Measurements from ENCODE around the gene NRN1.
"Not testable (repeated sequence)": the region's sequence is repeated elsewhere in the genome, so short reads cannot be mapped to it uniquely, and the experiment has no call there.

NRN1 gene

DNA sequence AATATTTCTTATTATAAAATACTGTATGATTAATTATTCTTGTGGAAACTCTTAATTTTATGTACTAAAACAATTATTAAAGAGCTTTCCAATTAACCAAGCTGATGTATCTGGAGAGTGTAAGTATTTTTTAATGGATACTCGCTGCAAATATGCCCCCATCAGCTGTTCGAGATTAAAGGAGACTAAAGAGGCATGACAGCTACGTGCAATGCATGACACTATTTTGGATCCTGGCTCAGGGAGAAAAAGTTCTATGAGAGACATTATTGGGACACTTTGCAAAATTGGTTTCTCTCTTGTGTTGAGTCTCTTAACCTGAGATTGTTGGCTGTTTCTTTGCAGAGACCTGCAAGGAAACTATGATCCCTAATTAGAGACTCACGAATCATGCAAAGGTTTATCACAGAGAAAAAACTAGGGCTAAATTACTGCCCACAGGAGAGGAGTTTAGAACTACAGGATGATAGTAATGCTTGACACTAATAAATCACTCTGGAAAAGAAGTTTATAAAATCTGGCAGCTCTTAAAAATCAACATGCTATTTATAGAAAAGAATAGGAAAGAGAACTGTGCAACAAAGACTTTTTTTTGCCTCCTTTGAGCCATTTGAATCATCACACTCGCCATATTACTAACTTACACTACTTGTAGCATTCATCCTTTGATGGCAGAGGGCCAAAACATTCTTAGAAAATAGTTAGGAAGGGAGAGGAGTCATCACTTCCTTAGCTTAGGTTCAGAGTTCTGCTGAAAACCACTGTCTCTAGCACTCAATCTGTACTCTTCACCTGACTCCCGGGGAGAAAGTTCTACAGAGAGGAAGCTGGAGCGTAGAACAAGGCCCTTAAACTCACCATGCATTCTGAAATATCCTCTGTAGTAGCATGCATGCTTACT lies 25.3 kb downstream of the NRN1 start:
- no peak for DNase-seq (ENCODE audit: low read depth, low spot score)

DNA sequence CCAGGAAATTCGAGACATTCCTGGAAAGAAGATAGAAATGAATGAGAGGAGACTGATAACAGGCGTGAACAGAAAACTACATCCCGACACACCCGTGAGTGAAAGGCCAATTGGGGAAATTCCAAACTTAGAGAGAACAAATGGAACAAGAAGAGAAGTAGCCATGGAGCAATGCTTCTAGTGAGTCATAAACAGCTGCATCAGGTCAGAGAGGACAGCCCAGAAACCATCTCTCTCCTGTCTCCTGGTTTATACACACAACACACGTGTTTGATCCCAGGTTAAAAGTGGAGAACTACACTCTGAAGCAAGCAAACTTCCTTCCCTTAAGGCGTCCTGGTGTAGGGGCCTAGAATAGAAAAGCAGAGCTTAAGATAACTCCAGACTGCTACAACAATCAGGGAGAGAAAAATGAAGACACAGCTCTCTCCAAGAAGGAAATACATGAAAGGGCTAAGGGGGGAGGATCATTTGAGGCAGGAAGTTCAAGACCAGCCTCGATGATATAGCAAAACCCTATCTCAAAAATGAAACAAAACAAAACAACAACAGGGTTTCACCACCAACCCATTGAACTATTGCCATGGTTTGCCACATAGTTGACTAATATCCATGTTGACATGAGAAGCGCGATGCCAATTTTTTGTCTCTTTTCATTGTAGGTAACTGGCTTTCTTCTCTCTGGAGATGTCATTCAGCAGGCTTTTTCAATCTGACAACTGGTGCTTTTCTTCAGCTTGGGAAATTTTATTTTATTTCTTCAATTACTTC lies 26.9 kb downstream of the NRN1 start:
- DNase-seq (ENCODE audit: low read depth, low spot score), result no peak

DNA sequence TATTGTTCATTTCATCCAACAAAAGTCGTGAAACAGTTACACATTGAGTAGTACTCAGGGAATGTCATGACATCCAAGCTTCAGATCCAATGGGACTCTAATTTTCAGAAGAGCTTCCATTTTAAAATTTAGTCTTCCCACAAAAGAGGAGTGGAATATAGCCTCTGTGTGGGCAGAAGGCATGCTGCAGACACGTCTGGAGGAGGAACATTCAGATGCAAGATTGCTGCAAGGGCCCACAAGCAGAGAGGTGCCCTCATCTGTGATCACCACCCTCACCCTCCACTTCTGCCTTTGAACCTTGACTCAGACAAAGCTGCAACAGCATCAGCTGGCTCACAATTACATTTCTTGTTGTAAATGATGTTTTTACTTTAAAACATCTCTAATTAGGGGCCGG lies 29.9 kb downstream of the NRN1 start:
- no peak for DNase-seq (ENCODE audit: low read depth, low spot score)

DNA sequence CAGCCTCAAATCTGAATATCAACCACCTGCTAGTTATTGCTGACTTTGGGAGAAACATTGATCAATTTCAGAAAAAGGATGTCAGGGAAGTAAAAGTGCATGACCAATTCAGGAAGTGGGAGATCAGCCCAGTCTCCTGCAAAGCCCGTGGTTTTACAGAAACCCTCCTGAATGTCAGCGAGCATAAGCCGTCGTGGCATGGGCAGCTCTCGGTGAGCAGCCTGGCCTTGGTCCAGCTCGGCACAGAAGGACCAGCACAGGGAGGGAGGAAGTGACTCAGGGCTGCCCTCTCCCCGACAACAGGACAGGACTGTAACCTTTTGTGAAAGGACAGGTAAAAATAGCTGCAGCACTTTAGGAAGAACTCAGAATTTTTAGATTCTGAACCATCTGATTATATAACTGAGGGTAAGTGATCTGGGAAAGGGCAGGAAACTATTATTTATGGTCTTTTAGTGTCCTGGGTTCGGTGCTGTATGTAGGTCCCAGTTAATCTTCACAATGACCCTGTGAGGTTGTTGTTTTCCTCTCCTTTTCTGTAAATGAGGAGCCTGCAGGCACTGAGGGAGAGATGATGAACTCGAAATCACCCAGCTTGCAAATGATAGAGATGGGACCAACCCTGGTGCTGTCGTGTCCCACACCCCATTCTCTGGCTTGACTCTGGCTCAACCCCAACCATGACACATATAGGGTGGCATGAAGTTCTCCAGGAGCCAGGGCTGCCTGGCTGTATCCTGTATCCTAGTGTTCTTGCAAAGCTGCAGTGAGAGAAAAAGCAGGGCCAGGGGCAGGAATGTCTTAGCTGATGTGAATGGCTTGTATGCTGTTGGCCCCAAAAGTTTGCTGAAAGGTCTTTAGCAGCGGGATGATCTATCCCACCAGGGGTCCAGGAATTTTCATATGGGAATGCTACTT lies 37.6 kb downstream of the NRN1 start:
- DNase-seq (ENCODE audit: low read depth, low spot score), result no peak

DNA sequence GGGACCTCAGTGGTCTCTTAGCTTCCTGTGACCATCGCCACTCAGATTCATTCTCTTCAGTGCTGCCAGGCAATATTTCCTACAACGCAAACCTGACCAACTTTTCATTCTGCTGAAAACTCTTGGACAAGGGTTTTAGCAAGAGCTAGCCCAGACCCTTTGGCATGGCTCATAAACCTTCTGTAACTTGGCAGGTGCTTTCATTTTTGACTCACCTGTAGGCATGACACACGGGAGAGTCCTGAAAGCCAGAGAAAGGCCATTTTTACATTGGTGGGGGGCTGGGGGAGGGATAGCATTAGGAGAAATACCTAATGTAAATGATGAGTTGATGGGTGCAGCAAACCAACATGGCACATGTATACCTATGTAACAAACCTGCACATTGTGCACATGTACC lies 38.7 kb downstream of the NRN1 start:
- not testable (repeated sequence) for DNase-seq (ENCODE audit: low read depth, low spot score)

DNA sequence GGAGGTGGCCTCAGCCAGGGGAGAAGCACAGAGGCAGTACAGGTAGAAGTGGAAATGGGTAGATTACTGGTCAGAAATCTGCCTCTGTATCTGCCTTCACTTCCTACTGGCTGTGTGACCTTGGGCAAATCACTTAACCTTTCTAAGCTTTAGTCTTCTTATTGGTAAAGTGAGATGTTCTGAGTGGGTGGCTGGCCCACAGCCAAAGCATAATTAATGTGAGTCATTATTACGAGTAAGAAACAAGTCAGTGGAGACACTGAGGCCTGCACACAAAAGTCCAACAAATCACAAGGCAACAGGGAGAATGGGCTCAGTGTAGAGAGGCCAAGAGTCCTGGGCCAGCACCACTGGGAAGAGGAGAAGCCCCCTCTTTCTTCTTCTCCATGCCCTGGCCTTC lies 39.1 kb downstream of the NRN1 start:
- DNase-seq (ENCODE audit: low read depth, low spot score), result no peak

DNA sequence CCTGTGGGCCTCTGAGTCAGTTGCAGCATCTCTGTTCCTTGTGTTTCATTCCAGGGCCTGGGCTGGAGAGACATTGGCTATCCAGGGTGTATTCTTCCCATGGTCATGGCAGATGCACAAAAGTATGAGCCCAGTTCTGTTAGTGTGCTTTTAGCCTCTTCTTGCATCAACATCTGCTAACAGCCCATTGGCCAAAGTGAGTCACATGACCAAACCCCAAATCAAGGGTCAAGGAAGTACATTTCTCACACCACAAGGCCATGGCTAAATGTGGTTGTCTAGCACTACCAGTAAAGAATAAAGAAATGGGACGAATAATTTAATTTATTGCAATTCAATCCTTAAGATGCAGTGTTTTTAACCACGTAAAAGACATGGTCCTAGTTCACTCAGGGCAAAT lies 43.9 kb downstream of the NRN1 start:
- no peak for DNase-seq (ENCODE audit: low read depth, low spot score)

DNA sequence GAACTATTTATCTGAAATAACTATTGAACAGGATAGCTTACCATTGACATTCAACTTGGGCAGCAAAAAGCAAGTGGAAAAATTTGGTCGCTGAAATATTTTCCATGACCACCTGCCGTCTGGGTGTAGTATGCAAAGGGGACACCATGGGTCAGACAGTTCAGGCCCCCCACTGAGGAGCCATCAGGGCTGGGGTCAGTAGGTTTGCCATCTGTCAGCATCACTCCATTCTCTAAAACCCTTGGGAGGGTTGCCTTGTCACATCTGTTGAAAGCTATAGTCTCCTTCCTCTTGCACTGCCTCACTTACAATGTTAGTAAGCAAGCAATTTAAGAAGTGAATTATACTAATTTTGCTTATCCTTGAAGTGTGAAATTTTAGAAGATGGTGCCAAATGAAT lies 44.9 kb downstream of the NRN1 start:
- DNase-seq (ENCODE audit: low read depth, low spot score), result no peak

DNA sequence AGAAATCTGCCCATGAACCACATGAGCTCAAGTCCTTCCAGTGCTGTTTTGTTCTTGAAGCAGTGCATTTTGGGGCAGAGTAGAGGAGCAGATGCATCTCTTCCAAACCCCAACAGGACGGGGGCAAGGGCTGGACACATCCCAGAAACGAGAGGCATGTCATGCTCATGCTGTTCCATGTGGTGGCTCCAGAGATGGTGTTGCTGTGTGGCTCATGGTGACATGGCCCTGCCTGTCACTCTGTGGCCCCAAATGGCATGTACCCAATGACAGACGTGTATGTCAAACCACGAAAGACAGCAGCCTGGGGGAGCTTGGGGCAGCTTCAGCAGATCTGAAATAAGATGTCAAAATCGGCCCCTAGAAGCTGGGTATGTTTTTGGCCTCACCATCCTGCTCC lies 46.3 kb downstream of the NRN1 start:
- DNase-seq (ENCODE audit: low read depth, low spot score), result no peak

DNA sequence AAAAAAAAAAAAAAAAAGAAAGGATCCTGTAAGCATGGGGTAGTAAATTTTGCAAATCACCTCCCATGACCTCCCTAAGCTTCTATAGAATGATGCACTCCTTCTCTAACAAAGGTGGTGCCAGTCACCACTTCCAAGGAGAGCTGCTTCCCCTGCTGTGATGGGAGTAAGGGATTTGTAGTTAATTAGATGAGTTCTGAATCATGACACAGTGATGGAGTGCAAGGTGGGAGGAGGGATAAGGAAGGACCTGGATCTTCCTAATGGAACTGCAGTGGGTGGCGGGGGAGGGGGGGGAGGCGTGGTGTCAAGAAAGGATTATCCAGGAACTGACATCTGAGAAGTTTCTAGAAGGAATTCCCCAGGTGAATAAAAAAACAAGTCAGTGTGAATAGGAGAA lies 47.8 kb downstream of the NRN1 start:
- DNase-seq (ENCODE audit: low read depth, low spot score), result no peak

DNA sequence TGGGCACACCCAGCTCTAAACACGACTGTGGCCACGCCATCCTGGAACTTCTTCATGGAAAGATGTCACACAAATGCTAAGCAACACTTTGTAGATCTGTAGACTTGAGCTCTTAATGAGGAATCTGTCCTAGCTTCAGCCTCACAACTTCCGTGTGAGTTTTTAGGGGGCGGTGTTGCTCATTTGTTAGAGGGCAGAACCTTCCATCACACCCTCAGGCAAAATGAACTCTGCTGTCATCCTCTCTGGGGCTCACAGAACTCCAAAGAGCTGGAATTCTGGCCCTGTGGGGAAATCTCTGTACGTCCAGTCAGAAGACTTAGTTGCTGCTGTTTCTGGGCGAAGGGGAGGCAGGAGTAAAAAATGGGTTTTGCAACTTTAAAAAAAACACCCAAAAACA lies 49.8 kb downstream of the NRN1 start:
- no peak for DNase-seq (ENCODE audit: low read depth, low spot score)

DNA sequence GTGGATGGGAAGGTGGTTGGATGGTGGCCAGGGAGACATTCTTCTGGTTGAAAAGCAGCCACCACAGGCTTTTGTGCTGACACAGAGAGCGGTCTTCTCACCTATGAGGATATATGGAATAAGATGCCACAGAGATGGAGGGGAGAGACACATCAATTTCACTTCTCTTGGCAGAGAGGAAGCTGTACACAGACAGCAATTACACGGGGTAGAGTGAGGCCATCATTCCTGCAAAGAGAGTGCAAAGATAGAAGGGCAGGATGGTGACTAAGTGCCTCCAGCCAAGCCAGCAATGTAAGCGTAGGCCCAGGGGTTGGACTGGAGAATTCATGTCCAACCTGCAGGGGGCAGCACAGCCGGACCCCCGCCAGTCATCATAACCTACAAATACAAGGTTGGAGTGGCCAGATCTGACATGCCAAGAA lies 56.4 kb downstream of the NRN1 start:
- no peak for DNase-seq (ENCODE audit: low read depth, low spot score)
